AG04449 (cell line): ENCODE measurements around the gene CA9.

Source experiments
- CTCF ChIA-PET: fragments of 350-600 bp; formaldehyde crosslinking; extraction: SDS; loops from one replicate; lab custom pipeline; 2021; ENCODE audit warnings: antibody characterized with exemption; lab: Yijun Ruan, JAX
- POLR2A ChIA-PET: fragments of 400-600, 350-600 bp; formaldehyde crosslinking; extraction: SDS; loops from one replicate; lab custom pipeline; 2020; ENCODE audit warnings: antibody characterized with exemption, inconsistent platforms; lab: Yijun Ruan, JAX
- DNase-seq: peaks from one replicate; pipeline ENCODE4 v3.0.0-alpha.2; 2010; ENCODE audit warnings: low read depth, low spot score
- H3K4me3 ChIP-seq: 2 replicates; pipeline ENCODE4 v1.5.1; 2011; ENCODE audit warnings: low read depth, mild to moderate bottlenecking, control low read depth, low read length
- TF ChIP-seq, protein P1 (sequence below): IDR thresholded peaks from one replicate; pipeline ENCODE4 v1.5.1; 2011; ENCODE audit warnings: mild to moderate bottlenecking, moderate library complexity, low read length, control low read depth, inconsistent platforms; ENCODE audit not compliant: insufficient read depth; ENCODE audit errors: missing control alignments

CA9 gene

GRCh38 chr9:35729101-35729500 is 55.4 kb downstream of the CA9 start:
- ChIA-PET CTCF (interaction anchor here (1.0 to 31.2 kb wide), 7 partner anchors 8 to 85 kb away, joined by 3 to 816 read pairs (median 9); partner anchors contain the start of genes ARHGEF39, CCDC107, HINT2 and RMRP), POLR2A (interaction anchor here (0.7 to 9.6 kb wide), 13 partner anchors 11 to 1094 kb away, joined by 3 to 325 read pairs (median 8); partner anchors contain the start of genes ARHGEF39, CCDC107, GBA2 and RGP1)
- no peak for DNase-seq
- TF ChIP-seq, protein P1, sequence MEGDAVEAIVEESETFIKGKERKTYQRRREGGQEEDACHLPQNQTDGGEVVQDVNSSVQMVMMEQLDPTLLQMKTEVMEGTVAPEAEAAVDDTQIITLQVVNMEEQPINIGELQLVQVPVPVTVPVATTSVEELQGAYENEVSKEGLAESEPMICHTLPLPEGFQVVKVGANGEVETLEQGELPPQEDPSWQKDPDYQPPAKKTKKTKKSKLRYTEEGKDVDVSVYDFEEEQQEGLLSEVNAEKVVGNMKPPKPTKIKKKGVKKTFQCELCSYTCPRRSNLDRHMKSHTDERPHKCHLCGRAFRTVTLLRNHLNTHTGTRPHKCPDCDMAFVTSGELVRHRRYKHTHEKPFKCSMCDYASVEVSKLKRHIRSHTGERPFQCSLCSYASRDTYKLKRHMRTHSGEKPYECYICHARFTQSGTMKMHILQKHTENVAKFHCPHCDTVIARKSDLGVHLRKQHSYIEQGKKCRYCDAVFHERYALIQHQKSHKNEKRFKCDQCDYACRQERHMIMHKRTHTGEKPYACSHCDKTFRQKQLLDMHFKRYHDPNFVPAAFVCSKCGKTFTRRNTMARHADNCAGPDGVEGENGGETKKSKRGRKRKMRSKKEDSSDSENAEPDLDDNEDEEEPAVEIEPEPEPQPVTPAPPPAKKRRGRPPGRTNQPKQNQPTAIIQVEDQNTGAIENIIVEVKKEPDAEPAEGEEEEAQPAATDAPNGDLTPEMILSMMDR: no peak
- H3K4me3 ChIP-seq: peak overlapping the region; percentile 87

DNA sequence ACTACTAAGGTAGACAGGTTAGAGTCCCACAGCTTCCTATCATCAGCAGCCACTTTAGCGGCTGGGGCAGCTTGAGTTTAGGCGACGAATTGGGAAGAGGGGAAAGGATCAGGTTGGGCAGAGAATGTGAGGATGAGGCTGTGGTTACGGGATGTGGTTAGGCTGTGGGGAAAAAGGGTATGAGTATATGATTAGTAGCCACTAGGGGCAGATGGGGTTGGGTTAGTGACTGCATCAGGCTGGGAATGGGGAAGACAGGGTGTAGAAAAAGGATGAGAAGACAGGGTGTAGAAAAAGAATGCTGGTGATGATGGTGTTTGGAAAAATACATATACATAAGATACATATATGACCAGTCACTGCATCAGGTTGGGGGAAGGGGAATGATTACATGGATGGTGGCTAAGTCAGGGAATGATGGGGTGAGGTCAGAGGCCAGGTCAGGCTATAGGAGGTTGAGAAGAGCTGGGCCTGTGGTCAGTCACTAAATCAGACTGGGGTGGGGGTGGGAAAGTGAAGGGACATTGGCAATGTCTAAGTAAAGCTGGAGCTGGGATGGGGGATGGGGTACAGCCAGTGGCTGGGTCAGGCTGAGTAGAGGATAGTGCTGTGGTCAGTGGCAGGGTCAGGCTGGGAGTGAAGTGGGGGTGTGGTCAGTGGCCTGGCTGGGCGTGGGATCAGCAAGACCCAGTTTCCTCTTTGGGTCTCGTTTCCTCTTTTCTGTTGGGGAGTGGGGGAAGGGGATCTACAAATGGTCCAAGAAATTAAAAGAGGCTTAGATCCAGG is 56.2 kb downstream of the CA9 start:
- peak overlapping the region; percentile 87 for H3K4me3 ChIP-seq
- peak; percentile 62 for DNase-seq
- CTCF ChIA-PET: interaction anchor here (0.6 to 31.2 kb wide), 12 partner anchors 8 to 96 kb away, joined by 3 to 816 read pairs (median 6); partner anchors contain the start of genes ARHGEF39, CCDC107, HINT2 and RMRP
- POLR2A ChIA-PET: interaction anchor here (1.4 to 9.6 kb wide), 8 partner anchors 10 to 72 kb away, joined by 3 to 325 read pairs (median 9); partner anchors contain the start of genes ARHGEF39, CCDC107, GBA2 and RGP1
- TF ChIP-seq, protein P1: peak; percentile 64

DNA sequence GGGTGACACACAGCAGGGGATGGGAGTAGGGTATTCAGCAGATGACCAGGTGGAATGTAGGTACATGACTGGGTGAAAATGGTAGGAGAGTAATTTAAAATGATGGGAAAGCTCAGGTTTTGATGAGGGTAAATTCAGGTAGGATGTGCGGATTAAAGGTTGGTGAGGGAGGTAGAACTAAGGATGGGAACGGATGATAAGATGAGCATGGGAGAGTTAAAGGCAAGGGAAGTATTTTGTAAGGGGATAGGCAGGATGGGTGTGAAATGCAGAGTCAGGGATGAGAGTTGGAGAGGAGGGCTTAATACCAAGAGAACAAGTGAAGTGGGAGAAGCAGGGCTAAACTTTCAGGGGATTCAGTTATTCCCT is 56.7 kb downstream of the CA9 start:
- TF ChIP-seq, protein P1: no peak
- ChIA-PET CTCF (interaction anchor here (0.6 to 31.2 kb wide), 13 partner anchors 10 to 181 kb away, joined by 3 to 816 read pairs (median 4); partner anchors contain the start of genes ARHGEF39, CCDC107, RGP1 and RMRP), POLR2A (interaction anchor here (2.0 to 9.6 kb wide), 4 partner anchors 17 to 72 kb away, joined by 6 to 325 read pairs (median 38); partner anchors contain the start of genes CCDC107, GBA2, RGP1 and RMRP)
- peak overlapping the region; percentile 87 for H3K4me3 ChIP-seq
- DNase-seq: no peak
